NCI-H2196 (cell line): ENCODE results near the gene APH1A.
"Not testable (repeated sequence)": the region's sequence is repeated elsewhere in the genome, so short reads cannot be mapped to it uniquely, and the experiment has no call there.

Experiments used
- DNase-seq: peaks from one replicate; lab custom pipeline; 2025; ENCODE audit not compliant: unreplicated experiment; lab: John Stamatoyannopoulos, UW

The APH1A gene

DNA sequence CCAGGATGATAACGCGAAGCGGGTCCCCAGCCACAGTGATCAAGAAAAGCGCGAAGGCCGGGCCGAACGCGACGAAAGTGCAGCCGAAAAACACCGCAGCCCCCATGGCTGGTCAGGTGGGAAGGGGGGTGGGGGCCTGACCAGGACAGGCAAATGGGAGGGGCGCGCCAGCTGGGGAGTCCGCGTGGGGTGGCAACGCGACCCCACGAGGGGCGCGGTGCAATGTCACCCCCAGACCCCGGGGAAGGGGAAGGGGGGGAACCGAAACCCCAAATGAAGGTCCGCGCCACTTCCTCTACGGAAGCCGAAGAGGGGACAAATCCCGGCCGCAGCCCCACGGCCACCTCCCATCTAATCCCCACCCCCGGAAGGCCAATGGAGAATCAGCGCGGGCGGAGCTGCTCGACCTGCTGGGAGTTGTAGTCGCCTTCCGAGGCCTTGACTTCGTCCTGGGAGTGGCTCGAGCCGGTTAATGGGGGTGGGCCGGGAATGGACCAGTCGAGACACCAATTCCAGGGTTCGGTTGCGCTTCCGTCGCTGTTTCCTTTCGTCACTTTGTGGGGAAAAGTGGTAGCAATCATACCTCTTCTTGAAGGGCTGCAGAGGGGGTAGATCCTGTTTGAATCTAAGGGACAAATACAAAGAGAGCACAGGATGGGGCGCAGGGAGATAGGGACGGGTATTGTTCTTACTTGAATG is at the start of gene APH1A:
TSS of gene APH1A (minus strand) at position 312 of the 699 bp plus-strand sequence. CDS start at position 106, 206 bp downstream.
- peak; percentile 97 for DNase-seq

DNA sequence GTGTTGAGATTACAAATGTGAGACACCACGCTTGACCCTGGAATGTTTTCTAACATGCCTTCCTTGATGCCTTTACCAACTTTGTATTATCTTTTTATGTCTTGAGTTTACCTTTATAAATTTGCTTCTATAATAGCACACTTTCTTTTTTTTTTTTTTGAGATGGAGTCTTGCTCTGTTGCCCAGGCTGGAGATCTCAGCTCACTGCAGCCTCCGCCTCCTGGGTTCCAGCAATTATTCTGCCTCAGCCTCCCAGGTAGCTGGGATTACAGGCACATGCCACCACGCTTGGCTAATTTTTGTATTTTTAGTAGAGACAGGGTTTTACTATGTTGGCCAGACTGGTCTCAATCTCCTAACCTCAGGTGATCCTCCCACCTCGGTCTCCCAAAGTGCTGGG is 45.9 kb upstream of the APH1A start:
- not testable (repeated sequence) for DNase-seq

DNA sequence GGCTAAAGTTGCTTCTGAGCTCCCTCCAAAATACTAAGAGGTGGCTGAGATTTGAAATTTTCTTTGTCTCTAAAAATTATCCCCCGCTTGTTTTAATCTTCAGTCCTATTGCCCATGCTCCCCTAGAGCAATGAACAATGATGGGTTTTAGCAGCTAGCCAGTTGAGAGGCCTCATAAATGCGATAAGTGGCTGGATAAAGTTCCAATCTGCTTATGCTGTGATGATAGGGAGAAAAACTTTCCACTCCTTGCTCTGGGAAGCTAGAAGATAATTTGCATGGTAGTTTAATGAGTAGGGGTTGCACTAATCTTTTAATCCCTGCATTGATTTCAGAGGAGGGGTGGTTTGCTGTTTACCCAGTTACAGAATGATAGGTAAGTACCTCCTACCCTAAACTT is 42.9 kb upstream of the APH1A start:
- no peak for DNase-seq

DNA sequence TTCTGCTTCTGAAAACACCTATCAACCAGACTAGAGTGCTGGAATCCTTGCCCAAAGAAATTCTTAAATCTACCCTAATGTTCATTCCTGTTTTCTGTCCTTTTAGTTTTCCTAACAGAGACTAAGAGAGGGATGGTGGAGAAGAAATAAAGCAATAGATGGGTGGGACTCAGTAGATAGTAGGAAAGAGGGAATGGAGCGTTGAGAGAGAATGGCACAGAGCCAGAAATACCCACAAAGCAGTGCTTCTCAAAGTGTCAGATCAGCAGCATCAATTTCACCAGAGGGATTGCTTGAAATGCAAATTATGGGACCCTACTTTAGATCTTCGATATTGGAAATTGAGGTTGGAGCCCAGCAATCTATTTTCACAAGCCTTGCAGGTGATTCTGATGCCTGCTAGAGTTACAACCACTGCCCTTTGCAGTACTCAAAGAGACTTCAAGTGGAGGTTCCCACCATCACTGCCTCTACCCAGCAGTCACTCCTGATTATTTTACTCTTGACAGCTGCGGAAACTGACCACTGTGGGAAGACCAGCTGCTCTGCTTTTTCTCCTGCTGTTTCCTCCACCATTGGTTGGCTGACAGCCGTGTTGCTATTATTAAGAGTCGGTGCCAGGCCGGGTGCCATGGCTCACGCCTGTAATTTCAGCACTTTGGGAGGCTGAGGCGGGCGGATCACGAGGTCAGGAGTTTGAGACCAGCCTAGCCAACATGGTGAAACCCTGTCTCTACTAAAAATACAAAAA is 41.1 kb upstream of the APH1A start:
- peak; percentile 80 for DNase-seq

- not testable (repeated sequence) for DNase-seq
Observed at GRCh38 chr1:150308585-150308984, 39.8 kb upstream of the APH1A start.

DNA sequence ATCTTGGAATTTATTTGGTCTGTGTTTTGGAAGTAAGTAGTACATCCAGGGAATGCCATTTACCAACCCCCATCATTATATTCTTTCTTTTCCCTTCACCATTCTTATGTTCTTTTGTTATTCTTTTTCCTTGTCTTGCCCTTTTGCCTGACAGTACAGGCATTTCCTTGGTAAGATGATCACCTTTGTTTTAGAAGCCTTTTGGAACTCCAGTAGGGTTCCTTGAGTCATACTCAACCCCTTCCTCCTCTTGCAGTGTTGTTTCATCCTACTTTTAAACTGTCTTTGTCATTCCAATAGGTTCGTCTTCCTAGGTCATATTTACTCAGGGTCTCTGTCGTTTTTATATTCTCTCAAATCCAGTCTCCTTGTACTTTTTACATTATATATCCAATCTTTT is 34.1 kb upstream of the APH1A start:
- DNase-seq: no peak

DNA sequence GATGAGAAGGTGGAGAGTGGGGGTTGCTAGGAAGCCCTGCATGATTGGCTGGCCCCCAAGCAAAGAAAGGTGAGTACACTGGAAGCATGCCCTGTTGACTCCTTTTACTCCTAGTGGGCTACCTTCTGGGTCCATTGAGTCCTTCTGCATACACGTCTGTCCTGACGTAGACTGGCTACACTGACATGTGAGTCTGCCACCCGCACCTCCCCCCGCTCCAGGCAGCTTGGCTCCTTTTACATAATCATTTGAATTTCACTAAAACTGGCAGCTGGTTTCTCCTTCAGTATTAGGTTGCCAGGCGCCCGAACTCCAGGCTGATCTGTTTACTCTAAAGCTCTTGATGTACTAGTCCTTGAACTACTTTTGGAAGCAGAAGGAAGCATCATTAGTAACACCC is 33.5 kb upstream of the APH1A start:
- peak; percentile 29 for DNase-seq

GRCh38 chr1:150299716-150300115 is 30.9 kb upstream of the APH1A start:
- no peak for DNase-seq

DNA sequence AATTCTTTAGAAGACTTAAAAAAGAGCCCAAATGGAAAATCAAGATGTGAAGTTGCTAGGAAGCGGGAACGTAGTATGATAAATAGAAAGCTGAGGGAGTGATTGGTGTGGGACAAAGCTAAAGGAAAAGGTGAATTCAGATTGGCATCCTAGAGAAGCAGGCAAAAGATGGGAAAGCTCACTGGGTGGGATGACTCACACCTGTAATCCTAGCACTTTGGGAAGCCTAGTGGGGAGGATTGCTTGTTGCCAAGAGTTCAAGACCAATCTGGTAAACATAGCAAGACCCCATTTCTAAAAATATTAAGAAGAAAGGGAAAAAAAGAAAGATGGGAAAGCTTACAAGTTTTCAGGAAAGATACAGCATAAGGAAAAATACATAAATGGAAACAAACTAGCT is 26.7 kb upstream of the APH1A start:
- no peak for DNase-seq

GRCh38 chr1:150293433-150294253 is 24.8 kb upstream of the APH1A start, which contains the start of gene MRPS21:
Gene MRPS21, plus strand, starts transcription at chr1:150293861. Its CDS starts 506 bp downstream, at chr1:150294367.
- DNase-seq: peak; percentile 97

DNA sequence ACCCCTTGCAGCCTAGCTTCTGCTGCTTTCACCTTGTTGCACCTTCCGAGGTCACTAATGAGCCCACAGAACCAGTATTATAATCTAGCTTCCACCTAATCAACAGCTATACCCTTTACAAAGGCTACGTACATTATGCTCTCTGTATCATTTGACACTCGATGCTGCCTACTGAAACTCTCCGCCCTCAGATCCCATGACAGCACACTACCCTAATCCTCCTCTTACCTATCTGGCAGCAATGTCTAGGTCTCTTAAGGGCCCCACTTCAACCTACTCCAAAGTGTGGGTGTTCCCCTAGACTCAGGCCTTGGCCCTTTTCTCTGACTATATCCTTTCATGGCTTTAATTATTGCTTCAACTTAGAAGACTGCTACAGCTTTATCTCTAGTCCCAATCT is 20.0 kb upstream of the APH1A start:
- no peak for DNase-seq

DNA sequence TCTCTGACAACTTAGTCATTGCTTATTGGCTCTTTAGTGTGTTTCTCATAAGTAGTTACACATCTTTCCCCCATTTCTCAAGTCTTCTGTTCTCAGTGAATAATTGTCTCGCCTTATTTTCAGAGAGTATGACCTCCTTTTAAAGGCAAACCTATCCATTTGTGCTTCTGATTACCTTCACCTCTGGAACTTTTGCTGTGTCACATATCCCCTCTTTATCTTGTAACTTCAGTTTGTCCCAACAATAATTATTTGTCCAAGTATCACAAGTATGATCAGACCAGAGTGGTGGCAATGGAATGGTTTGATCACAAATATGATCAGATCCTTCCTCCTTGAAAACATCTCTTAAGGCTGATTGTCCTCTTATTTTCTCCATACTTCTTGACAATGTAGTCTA is 19.6 kb upstream of the APH1A start:
- DNase-seq: no peak

DNA sequence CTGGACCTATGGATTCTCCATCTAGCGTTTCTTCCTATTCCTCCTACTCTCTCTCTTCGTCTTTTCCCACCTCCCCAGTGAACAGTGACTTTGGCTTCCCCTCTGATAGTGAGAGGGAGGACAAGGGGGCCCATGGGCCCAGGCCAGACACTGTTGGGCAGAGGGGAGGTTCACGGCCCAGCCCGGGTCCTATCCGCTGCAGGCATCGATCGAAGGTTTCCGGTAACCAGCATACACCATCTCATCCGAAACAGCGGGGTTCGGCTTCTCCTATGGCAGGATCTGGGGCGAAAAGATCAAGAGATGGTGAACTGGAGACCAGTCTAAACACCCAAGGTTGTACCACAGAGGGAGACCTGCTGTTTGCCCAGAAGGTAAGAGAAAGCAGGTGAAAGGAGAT is 14.4 kb upstream of the APH1A start:
- DNase-seq: no peak

- DNase-seq: peak; percentile 87
Observed at GRCh38 chr1:150282558-150282958, 13.7 kb upstream of the APH1A start.

- peak; percentile 99 for DNase-seq
Observed at GRCh38 chr1:150281758-150282557, 13.1 kb upstream of the APH1A start, which contains the start of gene CIART. Gene CIART, plus strand, starts transcription at chr1:150282554. Its CDS starts 714 bp downstream, at chr1:150283268.

- peak; percentile 61 for DNase-seq
Observed at GRCh38 chr1:150281221-150281757, 12.5 kb upstream of the APH1A start.

GRCh38 chr1:150280138-150280707 is 11.4 kb upstream of the APH1A start:
- DNase-seq: no peak

GRCh38 chr1:150273311-150273710 is 4.5 kb upstream of the APH1A start:
- no peak for DNase-seq

- no peak for DNase-seq
Observed at GRCh38 chr1:150271291-150271959, 2.6 kb upstream of the APH1A start.
